CD4-positive, alpha-beta T cell treated with Interleukin-1 beta for 1 hour (primary cell): Measurements from ENCODE around the gene CRIM1.
"Not testable (repeated sequence)": the region's sequence is repeated elsewhere in the genome, so short reads cannot be mapped to it uniquely, and the experiment has no call there.

ENCODE experiments used
- DNase-seq, 2 donors: peaks; one replicate each; pipeline ENCODE4 v3.0.0-alpha.2; 2020 to 2022

Gene CRIM1, protein sequence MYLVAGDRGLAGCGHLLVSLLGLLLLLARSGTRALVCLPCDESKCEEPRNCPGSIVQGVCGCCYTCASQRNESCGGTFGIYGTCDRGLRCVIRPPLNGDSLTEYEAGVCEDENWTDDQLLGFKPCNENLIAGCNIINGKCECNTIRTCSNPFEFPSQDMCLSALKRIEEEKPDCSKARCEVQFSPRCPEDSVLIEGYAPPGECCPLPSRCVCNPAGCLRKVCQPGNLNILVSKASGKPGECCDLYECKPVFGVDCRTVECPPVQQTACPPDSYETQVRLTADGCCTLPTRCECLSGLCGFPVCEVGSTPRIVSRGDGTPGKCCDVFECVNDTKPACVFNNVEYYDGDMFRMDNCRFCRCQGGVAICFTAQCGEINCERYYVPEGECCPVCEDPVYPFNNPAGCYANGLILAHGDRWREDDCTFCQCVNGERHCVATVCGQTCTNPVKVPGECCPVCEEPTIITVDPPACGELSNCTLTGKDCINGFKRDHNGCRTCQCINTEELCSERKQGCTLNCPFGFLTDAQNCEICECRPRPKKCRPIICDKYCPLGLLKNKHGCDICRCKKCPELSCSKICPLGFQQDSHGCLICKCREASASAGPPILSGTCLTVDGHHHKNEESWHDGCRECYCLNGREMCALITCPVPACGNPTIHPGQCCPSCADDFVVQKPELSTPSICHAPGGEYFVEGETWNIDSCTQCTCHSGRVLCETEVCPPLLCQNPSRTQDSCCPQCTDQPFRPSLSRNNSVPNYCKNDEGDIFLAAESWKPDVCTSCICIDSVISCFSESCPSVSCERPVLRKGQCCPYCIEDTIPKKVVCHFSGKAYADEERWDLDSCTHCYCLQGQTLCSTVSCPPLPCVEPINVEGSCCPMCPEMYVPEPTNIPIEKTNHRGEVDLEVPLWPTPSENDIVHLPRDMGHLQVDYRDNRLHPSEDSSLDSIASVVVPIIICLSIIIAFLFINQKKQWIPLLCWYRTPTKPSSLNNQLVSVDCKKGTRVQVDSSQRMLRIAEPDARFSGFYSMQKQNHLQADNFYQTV

DNA sequence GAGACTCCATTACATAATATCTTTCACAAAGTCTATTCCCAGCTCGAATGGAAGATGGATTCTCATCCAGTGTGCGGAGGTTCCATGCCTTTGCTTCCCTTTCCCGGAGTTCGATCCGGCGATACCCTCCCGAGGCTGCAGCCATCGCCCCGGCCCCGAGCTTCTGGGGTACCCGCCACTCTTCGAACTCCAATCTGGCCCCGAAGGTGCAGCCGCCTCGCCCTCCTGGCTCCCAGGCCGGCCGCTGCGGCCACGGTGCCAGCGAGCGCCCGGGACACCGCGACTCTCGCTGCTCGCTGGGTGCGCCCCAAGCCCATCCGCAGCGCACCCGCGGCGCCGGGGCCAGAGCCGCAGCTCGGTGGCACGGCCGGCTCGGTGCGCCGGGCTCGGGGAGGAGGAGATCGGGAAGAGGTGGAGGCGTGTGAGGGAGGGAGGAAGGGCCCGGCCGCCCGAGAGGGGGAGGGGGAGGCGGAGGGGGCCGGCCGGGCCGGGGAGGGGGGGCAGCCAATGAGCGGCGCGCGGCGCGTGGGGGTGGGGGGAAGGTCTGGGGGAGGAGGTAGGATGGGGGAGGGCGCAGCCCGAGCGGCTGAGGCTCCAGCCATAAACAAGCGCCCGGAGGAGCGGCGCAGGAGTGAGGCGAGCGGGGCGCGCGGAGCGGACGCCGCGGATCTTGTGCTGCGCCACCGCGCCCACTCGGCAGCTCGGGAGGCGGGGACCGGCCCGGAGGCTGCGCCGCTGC is at the start of gene CRIM1:
TSS of gene CRIM1 (plus strand) at position 628 of the 739 bp plus-strand sequence. CDS start 515 bp downstream, outside the sequence.
- peak; percentile 54 to 55 for DNase-seq

DNA sequence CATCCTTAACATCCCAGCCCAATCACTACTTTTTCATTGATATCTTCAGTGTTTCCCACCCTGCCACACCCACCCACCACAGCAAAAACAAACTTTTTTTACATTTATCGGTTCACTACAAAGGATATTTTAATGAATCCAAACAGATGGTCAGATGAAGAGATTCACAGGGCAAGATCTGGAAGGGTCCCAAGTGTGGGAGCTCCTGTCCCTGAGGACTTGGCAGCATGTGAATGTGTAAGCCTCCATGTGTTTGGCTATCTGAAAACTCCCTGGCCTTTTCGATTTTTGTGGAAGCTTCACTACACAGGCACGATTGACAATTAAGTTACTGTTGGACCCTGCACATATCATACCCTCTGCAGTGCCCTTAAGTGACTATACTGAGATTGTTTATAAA is 48.1 kb upstream of the CRIM1 start:
- DNase-seq: no peak

DNA sequence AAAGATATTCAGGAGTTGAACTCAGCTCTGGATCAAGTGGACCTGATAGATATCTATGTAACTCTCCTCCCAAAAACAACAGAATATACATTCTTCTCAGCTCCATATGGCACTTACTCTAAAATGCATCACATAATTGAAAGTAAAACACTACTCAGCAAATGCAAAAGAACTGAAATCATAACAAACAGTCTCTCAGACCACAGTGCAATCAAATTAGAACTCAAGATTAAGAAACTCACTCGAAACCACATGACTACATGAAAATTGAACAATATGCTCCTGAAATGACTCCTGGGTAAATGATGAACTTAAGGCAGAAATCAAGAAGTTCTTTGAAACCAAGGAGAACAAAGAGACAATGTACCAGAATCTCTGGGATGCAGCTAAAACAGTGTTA is 45.1 kb upstream of the CRIM1 start:
- not testable (repeated sequence) for DNase-seq

DNA sequence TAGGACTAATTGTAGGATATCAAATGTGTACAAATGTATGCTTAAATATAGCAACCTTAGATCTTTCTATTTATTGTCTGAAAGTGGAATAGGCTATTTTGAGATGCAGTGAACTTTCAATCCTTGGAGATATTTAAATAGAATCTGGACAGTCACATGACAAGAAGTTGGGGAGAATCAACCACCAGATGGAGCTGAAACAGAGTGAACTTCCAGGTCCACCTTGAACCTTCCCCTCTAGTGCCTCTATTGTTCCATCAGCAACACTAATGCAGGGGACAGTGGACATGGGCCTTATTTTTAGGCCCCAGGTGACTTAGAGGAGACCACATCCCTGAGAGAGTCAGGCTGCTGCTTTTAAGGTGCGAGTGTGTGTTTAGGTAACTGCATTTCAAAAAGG is 37.0 kb upstream of the CRIM1 start:
- DNase-seq: no peak

DNA sequence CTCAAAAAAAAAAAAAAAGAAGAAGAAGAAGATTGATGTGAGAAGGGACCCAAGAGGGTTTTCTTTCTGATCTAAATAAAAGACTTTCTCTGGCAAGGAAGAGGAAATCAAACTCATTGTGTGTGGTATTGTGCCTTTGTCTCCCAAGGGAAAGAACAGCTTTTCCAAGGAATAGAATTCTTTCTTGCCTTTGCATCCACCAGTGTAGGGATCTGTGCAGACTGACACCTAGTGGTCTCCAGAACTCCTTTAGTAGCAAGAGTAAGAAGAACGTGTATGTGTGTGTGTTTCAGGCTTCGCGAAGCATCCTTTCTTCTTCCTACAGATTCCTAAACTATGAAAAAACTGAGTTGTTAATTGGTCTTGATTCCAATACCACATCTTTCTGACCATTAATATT is 33.5 kb upstream of the CRIM1 start:
- DNase-seq: no peak

DNA sequence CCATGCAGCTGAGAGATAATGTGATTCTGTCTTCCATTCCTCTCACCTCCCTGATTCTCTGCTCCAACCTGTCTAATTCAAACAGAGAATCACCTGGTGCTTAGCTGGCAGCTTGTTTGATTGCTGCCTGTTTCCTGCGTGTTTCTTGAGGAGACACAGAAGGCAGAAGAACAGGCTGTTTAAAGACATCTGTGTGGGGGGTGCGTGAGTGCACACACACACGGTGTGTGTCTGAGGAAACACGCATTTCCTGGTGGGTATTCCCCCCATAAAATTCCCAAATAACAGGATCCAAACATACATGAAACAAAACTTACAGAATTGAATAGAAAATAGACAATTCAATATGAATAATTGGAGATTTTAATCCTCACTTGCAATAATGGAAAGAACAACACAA is 29.3 kb upstream of the CRIM1 start:
- no peak for DNase-seq

DNA sequence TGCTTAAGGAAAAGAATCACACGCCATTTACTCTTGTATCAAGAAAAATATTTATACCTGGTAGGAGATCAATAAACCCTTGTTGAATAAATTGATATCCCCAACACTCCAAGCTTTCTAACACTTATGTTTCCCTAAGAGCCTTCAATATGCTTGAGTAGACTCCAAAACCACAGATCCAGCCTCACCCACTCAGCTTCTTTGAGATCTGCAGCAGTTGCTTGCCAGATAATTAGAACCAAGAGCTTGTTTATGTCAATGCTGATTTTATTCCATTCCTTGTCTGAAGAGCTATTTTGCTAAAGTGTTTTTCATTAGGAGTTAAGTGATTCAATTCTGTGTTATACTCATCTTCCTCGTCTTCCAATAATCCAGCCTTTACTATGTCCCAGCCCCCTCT is 26.3 kb upstream of the CRIM1 start:
- DNase-seq: no peak

DNA sequence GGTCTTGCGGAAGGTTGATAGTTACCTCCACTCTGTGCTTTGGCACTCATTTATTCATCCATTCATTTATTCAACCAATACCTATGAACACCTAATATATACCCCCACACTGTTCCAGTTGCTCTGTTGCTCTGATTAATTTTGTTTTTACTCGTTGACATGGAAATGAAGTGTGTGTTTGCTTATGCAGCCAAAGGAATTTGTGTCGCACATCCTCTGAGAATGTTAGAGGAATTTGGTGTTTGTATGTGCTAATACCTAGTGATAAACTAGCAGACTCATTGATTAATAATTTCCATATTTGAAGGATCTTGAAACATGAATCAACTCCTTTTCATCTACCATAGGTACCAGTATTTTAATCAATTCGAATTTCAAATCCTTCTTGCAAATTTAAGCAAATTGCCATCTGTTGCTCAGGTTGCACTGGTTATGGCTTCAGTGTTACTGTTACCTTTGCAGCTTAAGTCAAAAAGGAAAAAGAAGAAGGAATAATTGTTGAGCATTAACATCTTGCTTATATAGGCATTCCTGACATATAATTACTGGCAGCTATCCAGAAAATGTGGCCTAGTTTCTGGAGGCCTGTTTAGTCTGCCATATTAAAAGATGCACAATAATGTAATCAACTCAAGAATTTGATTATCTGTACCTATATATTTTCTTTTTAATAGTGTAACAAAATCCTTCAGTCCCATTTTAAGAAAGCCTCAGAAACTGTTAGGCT is 25.7 kb upstream of the CRIM1 start:
- DNase-seq: no peak

DNA sequence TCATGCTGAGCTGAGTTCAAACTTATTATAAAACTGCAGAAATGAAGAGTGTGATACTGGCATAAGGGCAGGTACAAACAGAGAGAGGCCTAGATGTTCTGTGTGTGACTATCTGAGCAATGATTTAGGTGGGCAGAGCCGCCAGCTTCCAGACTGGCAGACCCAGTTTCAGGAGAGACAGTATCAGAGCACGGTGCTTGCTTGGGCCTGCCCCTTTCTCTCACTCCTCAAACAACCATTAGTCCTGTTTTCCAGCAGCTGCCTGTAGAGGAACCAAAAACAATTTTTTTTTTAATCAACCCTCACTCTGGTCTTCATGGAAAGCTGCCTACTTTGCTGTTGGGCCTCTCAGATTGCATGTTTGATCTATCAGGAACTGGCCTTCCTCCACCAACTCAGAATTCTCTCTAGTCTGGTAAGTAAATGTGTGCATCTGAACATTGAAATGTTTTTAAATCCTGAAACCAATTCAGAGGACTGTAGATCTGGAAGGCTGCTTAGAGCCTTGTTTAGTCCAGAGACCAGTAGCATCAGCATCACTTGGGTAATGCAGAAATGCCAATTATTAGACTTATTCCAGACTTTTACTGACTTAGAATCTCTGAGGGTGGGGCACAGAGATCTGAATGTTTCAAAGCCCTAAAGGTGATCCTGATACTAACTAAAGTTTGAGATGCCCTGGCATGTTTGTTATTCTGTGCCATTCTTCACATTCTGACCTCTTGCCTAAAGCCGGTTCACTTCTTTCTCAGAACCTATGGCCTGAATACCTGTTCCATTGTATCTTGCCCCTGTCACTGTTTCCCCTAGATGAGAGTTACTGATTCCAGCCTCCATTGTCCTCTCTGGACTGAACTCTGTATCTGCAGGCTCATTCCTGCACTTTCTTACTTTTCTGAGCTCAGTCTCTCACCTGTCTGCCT is 24.8 kb upstream of the CRIM1 start:
- DNase-seq: no peak

DNA sequence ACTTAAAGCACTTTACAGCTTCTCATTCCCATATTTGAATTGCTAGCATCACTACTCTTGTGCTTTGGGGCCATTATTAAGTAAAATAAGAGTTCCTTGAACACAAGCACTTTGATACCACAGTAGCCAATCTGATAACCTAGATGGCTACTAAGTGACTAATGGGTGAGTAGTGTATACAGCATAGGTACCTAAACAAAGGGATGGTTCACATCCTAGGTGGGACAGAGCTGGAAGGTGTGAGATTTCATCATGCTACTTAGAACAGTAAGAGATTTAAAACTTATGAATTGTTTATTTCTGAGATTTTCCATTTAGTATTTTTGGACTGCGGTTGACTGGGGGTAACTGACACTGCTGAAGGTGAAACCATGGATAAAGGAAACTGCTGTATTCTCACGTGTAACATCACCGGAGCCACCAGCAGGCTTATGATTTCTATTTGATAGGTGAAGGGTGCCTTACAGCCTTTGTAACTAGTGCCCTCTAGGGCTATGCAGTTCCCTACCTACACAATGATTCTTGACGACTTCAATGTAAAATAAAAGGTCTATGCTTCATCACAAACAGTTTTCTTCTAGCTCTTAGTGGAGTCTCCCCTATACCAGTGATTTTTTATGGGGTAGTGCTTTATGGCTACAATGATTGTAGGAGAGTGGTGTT is 22.1 kb upstream of the CRIM1 start:
- DNase-seq: peak in 1 of 2 donors; percentile 15

DNA sequence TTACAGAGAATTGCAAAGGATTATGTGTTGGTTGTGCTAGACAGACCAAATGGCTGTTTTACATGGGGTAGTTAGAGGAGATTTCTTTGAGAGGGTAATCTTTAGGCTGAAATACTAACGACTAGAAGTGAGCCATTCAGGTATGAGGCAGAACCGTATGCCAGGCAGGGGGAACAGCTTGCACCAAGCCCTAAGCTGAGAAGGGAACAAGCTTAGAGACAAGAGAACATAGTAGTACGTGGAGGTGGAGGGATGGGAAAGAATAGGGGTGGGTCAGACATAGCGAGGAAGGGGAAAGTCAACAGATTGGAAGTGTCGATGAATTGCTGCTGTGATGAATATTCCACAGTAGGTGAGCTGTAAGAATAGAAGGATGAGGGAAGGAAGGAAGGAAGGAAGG is 20.0 kb upstream of the CRIM1 start:
- no peak for DNase-seq

DNA sequence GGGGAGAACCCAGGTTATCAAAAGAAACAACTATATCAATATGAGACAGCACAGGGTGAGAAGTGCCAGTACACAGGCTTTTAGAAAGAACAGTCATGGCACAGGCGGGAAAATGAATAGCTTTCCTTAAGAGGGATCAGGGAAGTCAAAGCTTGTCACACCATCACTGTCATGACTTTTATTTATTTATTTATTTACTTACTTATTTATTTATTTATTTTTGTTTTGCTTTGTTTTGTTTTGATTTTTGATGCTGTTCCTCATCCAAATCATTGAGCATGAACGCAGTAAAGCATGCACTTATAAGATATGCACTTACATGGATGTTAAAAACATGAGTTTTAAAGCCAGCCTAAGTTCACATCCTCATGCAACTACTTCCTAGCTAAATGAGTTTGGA is 19.3 kb upstream of the CRIM1 start:
- DNase-seq: no peak

DNA sequence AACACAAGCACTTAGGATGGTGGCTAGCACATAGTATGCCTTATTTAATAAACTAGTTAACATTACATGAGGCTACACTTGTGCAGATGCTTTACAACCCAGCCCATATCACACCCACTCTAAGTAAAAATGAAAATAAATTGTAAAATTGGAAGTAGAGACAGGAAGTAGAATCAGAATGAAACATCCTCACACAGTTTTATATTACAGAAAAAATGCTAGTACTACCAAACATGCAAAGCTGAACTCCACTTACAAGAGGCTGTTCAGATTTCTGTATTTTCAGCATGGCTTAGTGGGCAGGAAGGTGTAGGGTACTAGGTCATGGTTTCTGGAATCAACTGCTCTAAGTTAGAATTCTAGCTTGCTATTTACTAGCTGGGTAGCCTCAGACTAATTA is 18.2 kb upstream of the CRIM1 start:
- DNase-seq: no peak

DNA sequence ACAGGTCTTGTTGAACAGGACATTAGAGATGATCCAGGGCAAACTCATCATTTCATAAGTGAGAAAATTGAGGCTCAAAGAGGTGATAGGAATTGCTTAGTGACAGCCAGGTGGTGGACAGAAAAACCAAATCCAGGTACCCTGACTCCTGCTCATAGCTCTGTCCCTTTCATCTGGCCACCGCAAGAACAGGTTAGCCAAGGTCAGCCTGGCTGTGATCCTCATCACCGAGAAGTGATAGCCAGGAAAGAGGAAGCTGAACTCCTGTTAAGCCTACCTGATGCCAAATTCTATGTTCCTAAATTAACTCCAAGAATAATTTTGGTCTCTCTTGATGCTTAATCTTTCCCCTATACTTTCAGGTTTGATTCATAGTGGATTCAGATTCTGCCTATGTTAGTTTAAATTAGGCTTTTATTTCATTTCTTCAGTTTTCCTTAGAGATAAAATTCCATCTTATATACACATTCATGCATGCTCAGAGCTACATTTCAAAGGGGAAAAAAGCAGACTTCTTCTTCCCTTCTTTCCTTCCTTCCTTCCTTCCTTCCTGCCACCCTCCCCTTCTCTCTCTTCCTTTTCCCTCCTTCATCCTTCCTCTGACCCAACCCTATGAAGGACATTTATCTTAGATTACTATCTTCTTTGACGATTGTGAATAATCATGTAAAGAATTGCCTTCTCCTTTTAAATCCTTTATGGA is 17.3 kb upstream of the CRIM1 start:
- DNase-seq: no peak

DNA sequence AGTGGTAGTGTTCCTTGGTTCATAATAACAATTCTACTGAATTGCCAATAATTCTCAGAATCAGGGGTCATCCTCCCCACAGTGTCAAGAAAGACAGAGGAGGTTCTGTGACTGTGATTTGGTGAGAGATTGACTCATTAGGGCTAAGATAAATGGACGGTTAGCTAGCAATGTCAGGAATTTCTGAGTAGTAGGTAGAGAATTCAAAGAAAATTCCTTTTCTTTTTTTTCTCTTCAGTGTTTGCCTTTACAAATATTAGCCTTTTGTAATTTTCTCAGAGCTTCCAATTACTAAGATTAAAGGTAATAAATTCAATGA is 16.8 kb upstream of the CRIM1 start:
- no peak for DNase-seq

DNA sequence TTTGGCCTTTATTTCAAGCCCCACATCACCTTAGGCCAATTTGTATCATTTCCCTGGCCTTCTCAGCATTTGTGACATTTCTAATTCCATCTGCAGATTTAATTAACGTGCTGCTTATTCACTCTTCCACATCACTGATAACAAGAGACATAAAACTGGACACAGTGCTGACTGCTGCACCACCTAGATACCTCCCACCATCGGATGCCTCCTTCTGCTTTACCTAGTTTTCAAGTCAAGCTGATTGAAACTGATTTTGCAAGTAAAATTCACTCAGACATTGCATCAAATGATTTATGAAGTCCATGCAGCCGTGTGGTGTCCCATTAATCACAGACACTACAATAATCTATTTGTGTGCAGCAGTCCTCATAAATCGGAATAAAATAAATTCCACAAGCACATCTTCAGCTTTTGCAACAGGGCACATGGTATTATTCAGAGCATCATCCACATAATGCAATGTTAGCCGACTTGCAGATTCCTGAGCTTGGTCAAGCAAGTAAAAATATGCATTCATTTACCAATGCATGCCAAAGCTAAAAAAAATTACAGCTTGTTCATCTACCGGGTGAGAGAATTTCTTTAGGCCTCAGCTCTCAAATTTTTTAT is 15.9 kb upstream of the CRIM1 start:
- no peak for DNase-seq

DNA sequence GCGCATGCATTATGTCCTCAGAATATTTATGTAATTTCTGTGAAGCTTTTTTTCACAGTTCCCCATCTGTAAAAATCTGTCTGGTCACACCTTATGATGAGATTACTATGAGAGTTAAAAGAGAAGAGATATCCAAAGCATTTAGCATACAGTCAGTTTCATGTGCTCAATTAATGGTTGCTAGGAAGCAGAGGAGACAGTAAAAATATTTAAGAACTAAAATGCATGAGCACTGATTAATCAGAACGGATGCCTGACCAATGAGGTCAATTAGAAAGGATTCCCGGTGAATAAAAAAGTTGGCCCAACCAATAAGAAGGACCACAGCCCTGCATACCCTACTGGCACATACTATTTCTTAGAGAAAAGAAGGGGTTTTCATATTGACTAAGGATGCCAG is 12.0 kb upstream of the CRIM1 start:
- DNase-seq: no peak

DNA sequence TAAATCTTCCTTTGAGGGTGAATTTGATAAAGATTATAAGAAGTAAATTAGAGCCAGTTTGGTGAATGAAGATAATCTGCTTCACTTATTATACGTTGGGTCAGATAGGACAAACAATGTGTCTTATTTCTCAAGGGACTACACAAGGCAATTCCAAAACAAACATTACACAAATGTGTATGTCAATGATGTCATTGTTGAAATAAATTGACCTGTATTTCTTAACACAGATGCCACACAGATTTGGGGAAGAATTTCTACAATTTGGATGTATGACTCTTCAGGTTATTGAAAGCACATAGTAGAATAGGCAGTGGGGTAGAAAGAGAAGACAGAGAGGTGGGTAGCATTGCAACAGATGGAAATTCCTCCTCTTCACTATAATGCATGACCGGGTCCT is 6.9 kb upstream of the CRIM1 start:
- DNase-seq: no peak

DNA sequence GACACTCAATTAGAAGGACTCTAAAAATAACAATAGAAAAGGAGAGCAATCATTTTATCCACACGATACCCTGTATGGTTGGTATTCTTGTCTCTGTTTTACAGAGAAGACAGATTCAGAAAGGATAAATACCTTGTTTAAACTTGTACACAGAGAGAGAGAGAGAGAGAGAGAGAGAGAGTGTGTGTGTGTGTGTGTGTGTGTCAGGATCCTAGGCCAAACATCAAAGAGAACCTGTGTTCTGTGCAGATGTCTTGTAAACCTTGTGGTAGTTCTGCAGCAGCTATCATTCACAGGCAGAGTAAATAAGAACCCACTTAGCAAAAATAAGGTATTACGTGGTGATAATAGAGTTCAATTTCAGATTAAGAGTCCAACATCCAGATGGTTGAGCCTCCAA is 4.3 kb upstream of the CRIM1 start:
- no peak for DNase-seq
